Stimulated activated CD4-positive, alpha-beta T cell treated with anti-CD3 and anti-CD28 coated beads, Interleukin-4, amount 100 ng/mL, for 1 hour (primary cell): Measurements from ENCODE around the gene NEUROG1.
"Not testable (repeated sequence)": the region's sequence is repeated elsewhere in the genome, so short reads cannot be mapped to it uniquely, and the experiment has no call there.

ENCODE experiments used
- DNase-seq: peaks from one replicate; pipeline ENCODE4 v3.0.0-alpha.2; 2020

The NEUROG1 gene

GRCh38 chr5:135534609-135535419 lies 950 bp downstream of the NEUROG1 start:
- no peak for DNase-seq

- no peak for DNase-seq
Observed at GRCh38 chr5:135533794-135534193, 2.0 kb downstream of the NEUROG1 start.

- no peak for DNase-seq
Observed at GRCh38 chr5:135533334-135533733, 2.4 kb downstream of the NEUROG1 start.

- DNase-seq = not testable (repeated sequence)
Observed at GRCh38 chr5:135529576-135529975, 6.2 kb downstream of the NEUROG1 start.

- DNase-seq = no peak
Observed at GRCh38 chr5:135526924-135527323, 8.8 kb downstream of the NEUROG1 start.

GRCh38 chr5:135521964-135522363 lies 13.8 kb downstream of the NEUROG1 start:
- DNase-seq = no peak

- DNase-seq = no peak
Observed at GRCh38 chr5:135517631-135518030, 18.1 kb downstream of the NEUROG1 start.

GRCh38 chr5:135514116-135514515 lies 21.6 kb downstream of the NEUROG1 start:
- DNase-seq = no peak

- DNase-seq = no peak
Observed at GRCh38 chr5:135511761-135512575, 23.8 kb downstream of the NEUROG1 start.

GRCh38 chr5:135509995-135510394 lies 25.8 kb downstream of the NEUROG1 start:
- no peak for DNase-seq

- no peak for DNase-seq
Observed at GRCh38 chr5:135508496-135509005, 27.2 kb downstream of the NEUROG1 start.

- DNase-seq = no peak
Observed at GRCh38 chr5:135505973-135506372, 29.8 kb downstream of the NEUROG1 start.

GRCh38 chr5:135504376-135504775 lies 31.4 kb downstream of the NEUROG1 start:
- no peak for DNase-seq

- no peak for DNase-seq
Observed at GRCh38 chr5:135503871-135504270, 31.9 kb downstream of the NEUROG1 start.

- no peak for DNase-seq
Observed at GRCh38 chr5:135502836-135503520, 32.8 kb downstream of the NEUROG1 start.

- DNase-seq = no peak
Observed at GRCh38 chr5:135501965-135502364, 33.8 kb downstream of the NEUROG1 start.

GRCh38 chr5:135498637-135498995 lies 37.1 kb downstream of the NEUROG1 start:
- no peak for DNase-seq

GRCh38 chr5:135497971-135498636 lies 37.7 kb downstream of the NEUROG1 start:
- no peak for DNase-seq

GRCh38 chr5:135495531-135495930 lies 40.2 kb downstream of the NEUROG1 start:
- not testable (repeated sequence) for DNase-seq

- DNase-seq = no peak
Observed at GRCh38 chr5:135494196-135494595, 41.6 kb downstream of the NEUROG1 start.

- no peak for DNase-seq
Observed at GRCh38 chr5:135493406-135494180, 42.2 kb downstream of the NEUROG1 start.

GRCh38 chr5:135492319-135492626 lies 43.5 kb downstream of the NEUROG1 start:
- DNase-seq = no peak
